K562 (cell line): Measurements from ENCODE around the gene CERS6. TPM values are rescaled to one million over a fixed set of nuclear protein-coding genes. Genes with fewer than 3 reads are reported as not detected.

Source experiments
- CREM ChIP-seq: IDR thresholded peaks from 2 replicates; pipeline ENCODE4 v1.6.1; 2014; ENCODE audit warnings: antibody characterized with exemption, low read depth
- HMG20A ChIP-seq: fragments of 450-650 bp; formaldehyde crosslinking; conservative IDR thresholded peaks from 2 replicates; pipeline ENCODE4 v1.4.0; 2020; ENCODE audit warnings: mild to moderate bottlenecking, mixed read lengths
- KDM2B ChIP-seq: fragments of 250-450 bp; sonication (Bioruptor Pico); IDR thresholded peaks from 2 replicates; pipeline ENCODE4 v1.8.0; 2021; ENCODE audit warnings: mild to moderate bottlenecking, moderate library complexity
- MCM7 ChIP-seq, 2 experiments: fragments of 450-650 bp; IDR thresholded peaks; 2 replicates each; pipeline ENCODE4 v1.6.1; 2016 to 2018
- MYC ChIP-seq, 2 experiments: fragments of 250-450 bp in 1 of 2; sonication (Bioruptor Pico) in 1 of 2; IDR thresholded peaks; 2 replicates each; pipeline versions ENCODE4 v1.5.1 to v1.6.1; 2012 to 2021; ENCODE audit warnings: low read depth in 2 of 2, borderline replicate concordance in 1 of 2, improper control_type of control experiment in 1 of 2, low read length in 1 of 2, mild to moderate bottlenecking in 1 of 2, moderate library complexity in 1 of 2
- PHF8 ChIP-seq: fragments of 200-600 bp; sonication (generic); IDR thresholded peaks from 2 replicates; pipeline ENCODE4 v1.6.1; 2012; ENCODE audit warnings: mixed run types, mild to moderate bottlenecking, inconsistent platforms, low read length, moderate library complexity, borderline replicate concordance
- RBBP5 ChIP-seq: fragments of 200-600 bp; sonication (generic); IDR thresholded peaks from 2 replicates; pipeline ENCODE4 v1.6.1; 2012; ENCODE audit warnings: borderline replicate concordance, mild to moderate bottlenecking, low read length, control low read depth, inconsistent platforms; ENCODE audit not compliant: insufficient read depth, poor library complexity, severe bottlenecking
- STAG1 ChIP-seq: sonication (generic); formaldehyde crosslinking; IDR thresholded peaks from 2 replicates; pipeline ENCODE4 v1.5.0; 2020; ENCODE audit warnings: missing genetic modification reagents, borderline replicate concordance
- TBP ChIP-seq: optimal IDR thresholded peaks from 2 replicates; pipeline ENCODE3; 2011; ENCODE audit warnings: low read depth, low read length, improper control_type of control experiment
- ZFP1 ChIP-seq: fragments of 450-650 bp; formaldehyde crosslinking; IDR thresholded peaks from 2 replicates; pipeline ENCODE4 v1.4.0; 2020; ENCODE audit warnings: mild to moderate bottlenecking, mixed read lengths
- ZFX ChIP-seq: sonication (generic); formaldehyde crosslinking; IDR thresholded peaks from 2 replicates; pipeline ENCODE4 v1.8.0; 2022; ENCODE audit warnings: mild to moderate bottlenecking, missing genetic modification reagents, moderate library complexity
- polyA plus RNA-seq, 8 experiments: library from polyadenylated mRNA; depleted of rRNA in 4 of 8; stranded (reverse) in 5 of 8; unstranded in 3 of 8; fragments of >200 nt; fragmentation: Nextera tagmentation in 2 of 8; fragmentation: Illumina TruSeq in 1 of 8; extraction: Ambion mirVana in 2 of 8; extraction: Trizol in 1 of 8; gene quantifications; 2 replicates each; pipeline versions ENCODE4 v1.2.1 to v1.2.3, GENCODE V29; 2011 to 2014; ENCODE audit warnings: inconsistent platforms in 1 of 8, missing spikeins in 1 of 8
- total RNA-seq, 7 experiments: library from RNA; depleted of rRNA in 6 of 7; stranded (reverse); fragments of >200 nt in 6 of 7; fragmentation: Illumina TruSeq in 2 of 7; extraction: Trizol in 2 of 7; gene quantifications; 2 replicates each; pipeline versions ENCODE4 v1.2.1 to v1.2.3, GENCODE V29; 2011 to 2021; ENCODE audit warnings: low replicate concordance in 1 of 7
- TF ChIP-seq, protein P1 (sequence below), 2 experiments: IDR thresholded peaks; 2 replicates each; pipeline ENCODE4 v1.6.1; 2011; ENCODE audit warnings: borderline replicate concordance in 1 of 2, control low read depth in 1 of 2, low read depth in 1 of 2, low read length in 1 of 2, mild to moderate bottlenecking in 1 of 2, mixed read lengths in 1 of 2, moderate library complexity in 1 of 2; ENCODE audit not compliant: insufficient read depth in 1 of 2, insufficient read length in 1 of 2, poor library complexity in 1 of 2, severe bottlenecking in 1 of 2; ENCODE audit errors: extremely low read depth in 1 of 2
- TF ChIP-seq, protein P2 (sequence below): sonication (generic); formaldehyde crosslinking; IDR thresholded peaks from 2 replicates; pipeline ENCODE4 v1.8.1; 2023; ENCODE audit warnings: mild to moderate bottlenecking, missing genetic modification reagents, moderate library complexity
- TF ChIP-seq, protein P3 (sequence below): IDR thresholded peaks from 2 replicates; pipeline ENCODE4 v1.6.1; 2011; ENCODE audit warnings: borderline replicate concordance, low read depth, mild to moderate bottlenecking, moderate library complexity, low read length; ENCODE audit not compliant: insufficient read depth, poor library complexity, severe bottlenecking
- TF ChIP-seq, protein P4 (sequence below): sonication (generic); formaldehyde crosslinking; IDR thresholded peaks from 2 replicates; pipeline ENCODE4 v1.5.0; 2020; ENCODE audit warnings: missing genetic modification reagents
- TF ChIP-seq, protein P5 (sequence below): fragments of 250-450 bp; sonication (Bioruptor Pico); IDR thresholded peaks from 2 replicates; pipeline ENCODE4 v1.5.0; 2021; ENCODE audit warnings: mild to moderate bottlenecking, moderate library complexity

Gene CERS6
- total and polyA plus RNA-seq, 9 of the 15 experiments (the other 6 are each of a cell fraction or from before 2014, with no cell fraction given), result 1.6 to 13.6 (median 11.4) TPM

DNA sequence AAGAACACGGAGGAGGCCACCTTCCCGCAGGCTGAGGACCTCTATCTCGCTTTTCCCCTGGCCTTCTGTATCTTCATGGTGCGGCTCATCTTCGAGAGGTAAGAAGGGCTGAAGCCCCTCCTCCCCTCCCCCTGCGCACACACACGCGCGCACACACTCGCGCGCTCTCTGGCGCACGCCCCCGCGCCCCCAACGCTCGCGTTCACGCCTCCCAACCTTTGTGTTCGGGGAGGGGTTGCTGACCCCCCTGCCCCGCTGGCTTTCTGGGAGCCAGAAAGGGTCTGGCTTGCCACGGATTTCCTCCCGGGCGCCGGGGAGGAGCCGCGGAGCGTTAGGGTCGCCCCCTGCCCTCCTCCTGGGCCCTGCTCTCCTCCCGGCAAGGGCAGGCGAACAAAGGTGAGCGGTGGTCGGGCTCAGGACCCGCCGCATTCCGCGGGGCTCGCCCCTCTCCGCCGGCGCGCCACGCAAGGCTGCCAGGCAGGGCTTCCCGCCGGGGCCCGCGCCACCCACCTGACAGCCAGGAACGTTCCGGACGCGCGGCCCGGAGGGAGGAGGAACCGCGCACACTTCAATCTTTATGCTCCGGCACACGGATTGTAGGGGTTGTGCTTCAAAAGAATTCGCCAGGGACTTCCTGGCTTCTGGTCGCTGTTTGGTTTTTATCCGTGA lies 583 bp downstream of the CERS6 start (continued):
- TF ChIP-seq, protein P1, sequence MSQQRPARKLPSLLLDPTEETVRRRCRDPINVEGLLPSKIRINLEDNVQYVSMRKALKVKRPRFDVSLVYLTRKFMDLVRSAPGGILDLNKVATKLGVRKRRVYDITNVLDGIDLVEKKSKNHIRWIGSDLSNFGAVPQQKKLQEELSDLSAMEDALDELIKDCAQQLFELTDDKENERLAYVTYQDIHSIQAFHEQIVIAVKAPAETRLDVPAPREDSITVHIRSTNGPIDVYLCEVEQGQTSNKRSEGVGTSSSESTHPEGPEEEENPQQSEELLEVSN (IDR thresholded peaks at IDR 0.05; ENCODE audit: borderline replicate concordance in 1 of 2, extremely low read depth in 1 of 2, insufficient read depth in 1 of 2, insufficient read length in 1 of 2, low read depth in 1 of 2, low read length in 1 of 2, poor library complexity in 1 of 2, severe bottlenecking in 1 of 2), result peak in 1 of 2 experiments; percentile 75
- TF ChIP-seq CREM (0 out of 2 replicates have a peak, but pooled peaks have one; percentile 23), STAG1 (CRISPR knock-in tag) (0 out of 2 replicates have a peak, but pooled peaks have one; percentile 2), MCM7 (IDR thresholded peaks at IDR 0.05) (no peak), TBP (no peak), RBBP5 (peak; percentile 50), KDM2B (CRISPR knock-in tag) (0 out of 2 replicates have a peak, but pooled peaks have one; percentile 17), ZFX (CRISPR knock-in tag) (peak; percentile 8; the same call in 1 of the 2 replicates), HMG20A (CRISPR knock-in tag) (no peak), PHF8 (no peak), MYC (IDR thresholded peaks at IDR 0.05; ENCODE audit: low read depth, low read length) (peak; percentile 35; the same call in 1 of the 2 replicates), MYC (CRISPR knock-in tag; IDR thresholded peaks at IDR 0.05; ENCODE audit: borderline replicate concordance, low read depth) (no peak), ZFP1 (no peak)
- TF ChIP-seq, protein P2, sequence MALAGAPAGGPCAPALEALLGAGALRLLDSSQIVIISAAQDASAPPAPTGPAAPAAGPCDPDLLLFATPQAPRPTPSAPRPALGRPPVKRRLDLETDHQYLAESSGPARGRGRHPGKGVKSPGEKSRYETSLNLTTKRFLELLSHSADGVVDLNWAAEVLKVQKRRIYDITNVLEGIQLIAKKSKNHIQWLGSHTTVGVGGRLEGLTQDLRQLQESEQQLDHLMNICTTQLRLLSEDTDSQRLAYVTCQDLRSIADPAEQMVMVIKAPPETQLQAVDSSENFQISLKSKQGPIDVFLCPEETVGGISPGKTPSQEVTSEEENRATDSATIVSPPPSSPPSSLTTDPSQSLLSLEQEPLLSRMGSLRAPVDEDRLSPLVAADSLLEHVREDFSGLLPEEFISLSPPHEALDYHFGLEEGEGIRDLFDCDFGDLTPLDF (CRISPR knock-in tag), result no peak
- TF ChIP-seq, protein P3, sequence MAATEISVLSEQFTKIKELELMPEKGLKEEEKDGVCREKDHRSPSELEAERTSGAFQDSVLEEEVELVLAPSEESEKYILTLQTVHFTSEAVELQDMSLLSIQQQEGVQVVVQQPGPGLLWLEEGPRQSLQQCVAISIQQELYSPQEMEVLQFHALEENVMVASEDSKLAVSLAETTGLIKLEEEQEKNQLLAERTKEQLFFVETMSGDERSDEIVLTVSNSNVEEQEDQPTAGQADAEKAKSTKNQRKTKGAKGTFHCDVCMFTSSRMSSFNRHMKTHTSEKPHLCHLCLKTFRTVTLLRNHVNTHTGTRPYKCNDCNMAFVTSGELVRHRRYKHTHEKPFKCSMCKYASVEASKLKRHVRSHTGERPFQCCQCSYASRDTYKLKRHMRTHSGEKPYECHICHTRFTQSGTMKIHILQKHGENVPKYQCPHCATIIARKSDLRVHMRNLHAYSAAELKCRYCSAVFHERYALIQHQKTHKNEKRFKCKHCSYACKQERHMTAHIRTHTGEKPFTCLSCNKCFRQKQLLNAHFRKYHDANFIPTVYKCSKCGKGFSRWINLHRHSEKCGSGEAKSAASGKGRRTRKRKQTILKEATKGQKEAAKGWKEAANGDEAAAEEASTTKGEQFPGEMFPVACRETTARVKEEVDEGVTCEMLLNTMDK, result no peak
- TF ChIP-seq, protein P4, sequence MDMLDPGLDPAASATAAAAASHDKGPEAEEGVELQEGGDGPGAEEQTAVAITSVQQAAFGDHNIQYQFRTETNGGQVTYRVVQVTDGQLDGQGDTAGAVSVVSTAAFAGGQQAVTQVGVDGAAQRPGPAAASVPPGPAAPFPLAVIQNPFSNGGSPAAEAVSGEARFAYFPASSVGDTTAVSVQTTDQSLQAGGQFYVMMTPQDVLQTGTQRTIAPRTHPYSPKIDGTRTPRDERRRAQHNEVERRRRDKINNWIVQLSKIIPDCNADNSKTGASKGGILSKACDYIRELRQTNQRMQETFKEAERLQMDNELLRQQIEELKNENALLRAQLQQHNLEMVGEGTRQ (CRISPR knock-in tag), result no peak
- TF ChIP-seq, protein P5, sequence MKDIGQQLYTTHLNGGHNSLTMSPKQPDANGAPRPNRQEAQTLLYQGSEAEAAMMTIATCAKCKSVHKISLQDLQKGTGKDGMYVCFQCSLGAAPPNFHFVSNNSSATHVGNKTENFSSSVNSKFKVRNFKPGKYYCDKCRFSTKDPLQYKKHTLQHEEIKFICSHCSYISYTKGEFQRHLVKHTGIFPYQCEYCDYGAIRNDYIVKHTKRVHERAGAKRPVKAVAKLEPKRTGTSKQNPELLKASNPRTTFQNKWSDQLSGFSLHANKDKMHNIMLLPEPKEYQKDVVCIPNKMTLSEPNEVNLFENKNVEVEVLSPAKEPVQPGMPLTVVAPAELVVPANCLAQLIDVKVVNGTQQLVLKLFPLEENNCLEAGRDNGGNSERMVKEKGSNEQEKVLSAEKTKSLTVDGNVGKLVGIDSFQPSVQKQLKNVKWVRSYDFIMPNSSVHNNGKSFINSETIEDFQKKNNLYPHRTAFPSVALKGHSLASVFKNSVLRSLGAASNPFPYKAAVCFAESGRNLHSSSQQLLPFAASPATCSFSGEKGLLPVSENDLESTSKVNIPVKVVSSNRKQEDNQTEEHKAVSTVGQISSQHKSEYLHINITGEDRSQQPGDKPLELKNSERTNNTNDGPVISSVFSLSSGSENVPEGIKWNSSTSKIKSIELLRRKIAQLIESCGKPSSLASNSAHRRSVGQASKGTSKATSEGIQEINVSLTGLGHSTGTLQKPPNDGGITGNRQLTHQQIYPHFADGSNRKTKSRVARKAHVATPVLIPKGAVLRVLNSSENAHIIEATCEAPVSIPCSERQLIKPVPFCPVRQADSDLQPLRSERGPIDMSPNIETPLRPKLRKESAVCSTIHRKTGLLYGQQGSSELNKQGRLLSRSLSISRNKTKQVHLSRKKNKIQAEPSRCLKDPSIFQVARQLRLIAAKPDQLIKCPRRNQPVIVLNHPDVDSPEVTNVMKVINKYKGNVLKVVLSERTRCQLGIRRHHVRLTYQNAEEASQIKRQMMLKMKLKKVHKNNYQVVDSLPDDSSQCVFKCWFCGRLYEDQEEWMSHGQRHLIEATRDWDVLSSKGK (CRISPR knock-in tag), result no peak
- TF ChIP-seq, all 486 proteins: peak for 28
